Tibial nerve (tissue), 4 donors: ENCODE data around the gene TRIM28.

ENCODE experiments used
- EP300 ChIP-seq, 2 donors: sonication (generic); formaldehyde crosslinking; IDR thresholded peaks; one replicate each; pipeline ENCODE4 v1.6.1; 2017; ENCODE audit warnings: antibody characterized with exemption in 2 of 2, mild to moderate bottlenecking in 1 of 2
- TF ChIP-seq, protein P1 (sequence below), 5 experiments: fragments of 200-600 bp in 3 of 5; fragments of 450-650 bp in 2 of 5; sonication (generic) in 3 of 5; IDR thresholded peaks; one replicate each; pipeline ENCODE4 v1.5.1; 2016 to 2019; ENCODE audit warnings: antibody characterized with exemption in 5 of 5, mild to moderate bottlenecking in 3 of 5, moderate library complexity in 2 of 5

- TF ChIP-seq EP300 (IDR thresholded peaks at IDR 0.05), result no peak
- TF ChIP-seq, protein P1, sequence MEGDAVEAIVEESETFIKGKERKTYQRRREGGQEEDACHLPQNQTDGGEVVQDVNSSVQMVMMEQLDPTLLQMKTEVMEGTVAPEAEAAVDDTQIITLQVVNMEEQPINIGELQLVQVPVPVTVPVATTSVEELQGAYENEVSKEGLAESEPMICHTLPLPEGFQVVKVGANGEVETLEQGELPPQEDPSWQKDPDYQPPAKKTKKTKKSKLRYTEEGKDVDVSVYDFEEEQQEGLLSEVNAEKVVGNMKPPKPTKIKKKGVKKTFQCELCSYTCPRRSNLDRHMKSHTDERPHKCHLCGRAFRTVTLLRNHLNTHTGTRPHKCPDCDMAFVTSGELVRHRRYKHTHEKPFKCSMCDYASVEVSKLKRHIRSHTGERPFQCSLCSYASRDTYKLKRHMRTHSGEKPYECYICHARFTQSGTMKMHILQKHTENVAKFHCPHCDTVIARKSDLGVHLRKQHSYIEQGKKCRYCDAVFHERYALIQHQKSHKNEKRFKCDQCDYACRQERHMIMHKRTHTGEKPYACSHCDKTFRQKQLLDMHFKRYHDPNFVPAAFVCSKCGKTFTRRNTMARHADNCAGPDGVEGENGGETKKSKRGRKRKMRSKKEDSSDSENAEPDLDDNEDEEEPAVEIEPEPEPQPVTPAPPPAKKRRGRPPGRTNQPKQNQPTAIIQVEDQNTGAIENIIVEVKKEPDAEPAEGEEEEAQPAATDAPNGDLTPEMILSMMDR (IDR thresholded peaks at IDR 0.05), result no peak
Measured at GRCh38 chr19:58516964-58517833, 26.7 kb upstream of the TRIM28 start.
